Mesothelial cell of epicardium (in vitro differentiated cells): ENCODE measurements around the gene ZCCHC14. TPM values are rescaled to one million over a fixed set of nuclear protein-coding genes. Genes with fewer than 3 reads are reported as not detected.
"Not testable (repeated sequence)": the region's sequence is repeated elsewhere in the genome, so short reads cannot be mapped to it uniquely, and the experiment has no call there.

ENCODE experiments used
- DNase-seq, 2 experiments: peaks; one replicate each; pipeline ENCODE4 v3.0.0; 2021; ENCODE audit warnings: low spot score in 2 of 2; ENCODE audit not compliant: unreplicated experiment in 2 of 2
- H3K27ac Mint-ChIP-seq: 2 replicates; pipeline ENCODE4 v1.8.0; 2021; ENCODE audit warnings: mixed read lengths
- H3K27me3 Mint-ChIP-seq: 2 replicates; pipeline ENCODE4 v1.8.0; 2021; ENCODE audit warnings: low read depth, mixed read lengths
- H3K36me3 Mint-ChIP-seq: 2 replicates; pipeline ENCODE4 v1.8.0; 2021; ENCODE audit warnings: mixed read lengths
- H3K4me1 Mint-ChIP-seq: 2 replicates; pipeline ENCODE4 v1.8.0; 2021; ENCODE audit warnings: mixed read lengths
- H3K4me3 Mint-ChIP-seq: 2 replicates; pipeline ENCODE4 v1.8.0; 2021; ENCODE audit warnings: mild to moderate bottlenecking, moderate library complexity, mixed read lengths
- H3K9me3 Mint-ChIP-seq: 2 replicates; pipeline ENCODE4 v1.8.0; 2021; ENCODE audit warnings: mixed read lengths
- CTCF ChIP-seq: fragments of 200-600 bp; sonication (generic); IDR thresholded peaks from one replicate; pipeline ENCODE4 v1.5.0; 2021; ENCODE audit warnings: antibody characterized with exemption; ENCODE audit not compliant: unreplicated experiment
- total RNA-seq: library from RNA; stranded (reverse); gene quantifications from 3 replicates; pipeline ENCODE4 v1.2.1, GENCODE V29; 2021

Gene ZCCHC14
- total RNA-seq, 1 donor from 2014 or later = 37.3 TPM

- H3K36me3 Mint-ChIP-seq = no peaks in the 10 kb centered on the region
- DNase-seq = no peak
- peaks cover 1% of the 10 kb centered on the region for H3K27me3 Mint-ChIP-seq
- H3K27ac Mint-ChIP-seq = peak overlapping the region; percentile 47
- peaks cover 64% of the 10 kb centered on the region for H3K4me1 Mint-ChIP-seq
- H3K9me3 Mint-ChIP-seq = no peaks in the 10 kb centered on the region
- peak overlapping the region; percentile 71 for H3K4me3 Mint-ChIP-seq
- no peak for TF ChIP-seq CTCF
Measured at GRCh38 chr16:87489434-87490045, 3.3 kb downstream of the ZCCHC14 start.

- Mint-ChIP-seq H3K4me1 (peaks cover 68% of the 10 kb centered on the region), H3K4me3 (peak overlapping the region; percentile 71), H3K27ac (peak overlapping the region; percentile 47)
- H3K27me3 Mint-ChIP-seq, DNase-seq, H3K9me3 Mint-ChIP-seq, H3K36me3 Mint-ChIP-seq: not testable (repeated sequence)
Measured at GRCh38 chr16:87488960-87489359, 3.9 kb downstream of the ZCCHC14 start.

GRCh38 chr16:87487361-87487924 lies 5.4 kb downstream of the ZCCHC14 start:
- TF ChIP-seq CTCF = no peak
- Mint-ChIP-seq H3K27ac (peak overlapping the region; percentile 50), H3K4me3 (no peak overlapping the region), H3K9me3 (no peaks in the 10 kb centered on the region), H3K27me3 (no peaks in the 10 kb centered on the region), H3K4me1 (peaks cover 71% of the 10 kb centered on the region), H3K36me3 (no peaks in the 10 kb centered on the region)
- DNase-seq = no peak

- no peaks in the 10 kb centered on the region for H3K9me3 Mint-ChIP-seq
- TF ChIP-seq CTCF = no peak
- H3K36me3 Mint-ChIP-seq = peaks cover 4% of the 10 kb centered on the region
- H3K4me1 Mint-ChIP-seq = peaks cover 73% of the 10 kb centered on the region
- no peaks in the 10 kb centered on the region for H3K27me3 Mint-ChIP-seq
- no peak for DNase-seq
- no peak overlapping the region for H3K4me3 Mint-ChIP-seq
- no peak overlapping the region for H3K27ac Mint-ChIP-seq
Measured at GRCh38 chr16:87486713-87487247, 6.0 kb downstream of the ZCCHC14 start.

- no peak for TF ChIP-seq CTCF
- Mint-ChIP-seq H3K36me3 (peaks cover 5% of the 10 kb centered on the region), H3K27me3 (no peaks in the 10 kb centered on the region)
Measured at GRCh38 chr16:87486282-87486681, 6.5 kb downstream of the ZCCHC14 start.

GRCh38 chr16:87485792-87486191 lies 7.0 kb downstream of the ZCCHC14 start:
- H3K36me3 Mint-ChIP-seq, H3K9me3 Mint-ChIP-seq, H3K27me3 Mint-ChIP-seq, H3K4me3 Mint-ChIP-seq, H3K27ac Mint-ChIP-seq, DNase-seq: not testable (repeated sequence)
- peaks cover 67% of the 10 kb centered on the region for H3K4me1 Mint-ChIP-seq

More at GRCh38 chr16:87486282-87486681, 6.5 kb downstream of the ZCCHC14 start:
- no peak overlapping the region for H3K4me3 Mint-ChIP-seq
- H3K4me1 Mint-ChIP-seq = peaks cover 71% of the 10 kb centered on the region
- no peaks in the 10 kb centered on the region for H3K9me3 Mint-ChIP-seq
- no peak overlapping the region for H3K27ac Mint-ChIP-seq
- no peak for DNase-seq
